Neutrophil (primary cell): ENCODE results near the gene VPS29.

Experiments
- H3K27ac ChIP-seq: fragments of 200-600 bp; sonication (generic); 2 replicates; pipeline ENCODE4 v1.5.1; 2016; ENCODE audit warnings: mild to moderate bottlenecking, moderate library complexity
- H3K27me3 ChIP-seq: fragments of 200-600 bp; sonication (generic); 2 replicates; pipeline ENCODE4 v1.6.0; 2016; ENCODE audit warnings: mild to moderate bottlenecking
- H3K36me3 ChIP-seq: fragments of 200-600 bp; sonication (generic); 2 replicates; pipeline ENCODE4 v1.5.1; 2017
- H3K4me1 ChIP-seq, 2 experiments: fragments of 200-600 bp in 1 of 2; sonication (generic) in 1 of 2; 1 replicate in 1 of 2; 2 replicates in 1 of 2; pipeline versions ENCODE4 v1.5.1 to v1.6.1; 2013 to 2016; ENCODE audit warnings: low read depth in 1 of 2, low read length in 1 of 2, mild to moderate bottlenecking in 1 of 2, moderate library complexity in 1 of 2; ENCODE audit not compliant: control insufficient read depth in 1 of 2, insufficient read depth in 1 of 2
- H3K4me3 ChIP-seq, 2 experiments: fragments of 200-600 bp in 1 of 2; sonication (generic) in 1 of 2; 1 replicate in 1 of 2; 2 replicates in 1 of 2; pipeline ENCODE4 v1.5.1; 2013 to 2016; ENCODE audit warnings: low read depth in 1 of 2, low read length in 1 of 2, mild to moderate bottlenecking in 1 of 2, moderate library complexity in 1 of 2
- H3K9me3 ChIP-seq: fragments of 200-600 bp; sonication (generic); 2 replicates; pipeline ENCODE4 v1.5.1; 2016
- TF ChIP-seq, protein P1 (sequence below): fragments of 200-600 bp; sonication (generic); IDR thresholded peaks from 2 replicates; pipeline ENCODE4 v1.5.1; 2016; ENCODE audit warnings: antibody characterized with exemption

The VPS29 gene

DNA sequence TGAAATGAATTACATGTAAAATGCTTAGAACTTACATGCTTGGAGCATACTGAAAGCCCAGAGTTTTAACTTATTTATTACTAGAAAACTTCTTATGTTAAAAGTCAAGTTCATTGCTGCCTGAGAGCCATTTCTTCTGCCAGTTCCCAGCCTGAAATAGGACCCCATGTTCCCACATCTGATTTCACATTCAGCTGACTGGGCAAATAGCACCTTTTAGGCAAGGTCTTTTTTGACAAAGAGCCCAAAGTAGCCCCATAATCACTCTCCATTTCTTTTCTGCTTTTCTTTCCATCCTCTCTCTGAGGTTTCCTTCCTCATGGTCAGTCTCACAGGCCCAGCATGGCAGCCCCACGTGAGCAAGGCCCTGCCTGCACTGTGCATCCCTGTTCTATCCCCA is 50.6 kb downstream of the VPS29 start:
- H3K4me1 ChIP-seq = peaks cover 49 to 54% of the 10 kb centered on the region in 2 experiments

DNA sequence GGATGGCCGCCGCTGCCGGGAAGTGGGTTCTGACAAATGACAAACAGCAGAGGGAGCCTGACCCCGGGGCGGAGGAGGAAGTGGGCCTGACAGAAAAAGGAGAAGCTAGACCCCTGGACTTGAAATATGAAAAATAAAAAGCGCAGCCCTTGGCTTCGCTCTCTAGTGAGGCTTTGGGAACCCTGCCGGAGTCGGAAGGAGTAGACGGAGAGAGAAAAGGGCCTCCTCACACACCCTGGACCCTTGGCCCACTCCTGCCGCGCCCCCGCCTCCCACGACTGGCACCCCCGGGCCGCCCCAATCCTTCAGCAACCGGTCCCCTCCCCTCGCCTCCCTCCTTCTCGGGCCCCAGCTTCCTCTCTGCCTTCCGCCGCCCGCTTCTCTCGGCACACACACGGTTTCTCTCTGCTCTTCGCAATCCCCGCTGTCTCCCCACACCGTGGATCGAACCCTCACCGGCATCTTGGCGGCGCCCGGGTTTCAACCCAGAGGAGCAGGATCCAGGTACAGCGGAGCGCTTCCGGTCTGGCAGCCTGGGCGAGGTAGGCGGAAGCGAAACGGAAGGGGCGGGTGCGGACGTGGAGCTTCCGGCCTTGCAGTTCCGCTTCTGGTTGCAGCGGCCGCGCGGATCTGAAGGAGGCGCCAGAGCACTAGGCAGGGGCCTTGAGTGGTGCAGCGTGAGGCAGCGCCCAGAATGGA is 52.0 kb downstream of the VPS29 start, which contains the start of gene ARPC3:
ARPC3 (minus strand) TSS at position 539 of the 699 bp plus-strand sequence; CDS start at position 462, 77 bp downstream.
- H3K9me3 ChIP-seq = no peaks in the 10 kb centered on the region
- no peaks in the 10 kb centered on the region for H3K27me3 ChIP-seq
- peaks cover 44 to 46% of the 10 kb centered on the region in 2 experiments for H3K4me1 ChIP-seq
- peaks cover 38% of the 10 kb centered on the region for H3K36me3 ChIP-seq
- TF ChIP-seq, protein P1, sequence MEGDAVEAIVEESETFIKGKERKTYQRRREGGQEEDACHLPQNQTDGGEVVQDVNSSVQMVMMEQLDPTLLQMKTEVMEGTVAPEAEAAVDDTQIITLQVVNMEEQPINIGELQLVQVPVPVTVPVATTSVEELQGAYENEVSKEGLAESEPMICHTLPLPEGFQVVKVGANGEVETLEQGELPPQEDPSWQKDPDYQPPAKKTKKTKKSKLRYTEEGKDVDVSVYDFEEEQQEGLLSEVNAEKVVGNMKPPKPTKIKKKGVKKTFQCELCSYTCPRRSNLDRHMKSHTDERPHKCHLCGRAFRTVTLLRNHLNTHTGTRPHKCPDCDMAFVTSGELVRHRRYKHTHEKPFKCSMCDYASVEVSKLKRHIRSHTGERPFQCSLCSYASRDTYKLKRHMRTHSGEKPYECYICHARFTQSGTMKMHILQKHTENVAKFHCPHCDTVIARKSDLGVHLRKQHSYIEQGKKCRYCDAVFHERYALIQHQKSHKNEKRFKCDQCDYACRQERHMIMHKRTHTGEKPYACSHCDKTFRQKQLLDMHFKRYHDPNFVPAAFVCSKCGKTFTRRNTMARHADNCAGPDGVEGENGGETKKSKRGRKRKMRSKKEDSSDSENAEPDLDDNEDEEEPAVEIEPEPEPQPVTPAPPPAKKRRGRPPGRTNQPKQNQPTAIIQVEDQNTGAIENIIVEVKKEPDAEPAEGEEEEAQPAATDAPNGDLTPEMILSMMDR = peak; percentile 99
- peak within 1 kb of the TSS; percentile 79 to 80 for H3K4me3 ChIP-seq
- H3K27ac ChIP-seq = peak within 1 kb of the TSS; percentile 95

More for the DNA sequence above, 50.6 kb downstream of the VPS29 start:
- no peaks in the 10 kb centered on the region for H3K27me3 ChIP-seq
- peak overlapping the region; percentile 95 for H3K27ac ChIP-seq
- no peak overlapping the region for H3K4me3 ChIP-seq
- TF ChIP-seq, protein P1 = no peak
- H3K36me3 ChIP-seq = peaks cover 25% of the 10 kb centered on the region
- no peaks in the 10 kb centered on the region for H3K9me3 ChIP-seq

- no peaks in the 10 kb centered on the region for H3K9me3 ChIP-seq
- H3K36me3 ChIP-seq = peaks cover 93% of the 10 kb centered on the region
- H3K27me3 ChIP-seq = no peaks in the 10 kb centered on the region
- TF ChIP-seq, protein P1 = no peak
- peak overlapping the region; percentile 4 for H3K27ac ChIP-seq
- H3K4me1 ChIP-seq = peaks cover 31 to 35% of the 10 kb centered on the region in 2 experiments
- no peak overlapping the region for H3K4me3 ChIP-seq
Observed at GRCh38 chr12:110444455-110444854, 57.5 kb downstream of the VPS29 start.
